Endothelial cell of umbilical vein (primary cell): ENCODE data around the gene ADCY3. TPM values are rescaled to one million over a fixed set of nuclear protein-coding genes. Genes with fewer than 3 reads are reported as not detected.

Experiments
- BruUV-seq: library from RNA; stranded (reverse); fragments of 400-500 nt; replicated peaks from 2 replicates; lab custom pipeline; 2021; lab: Mats Ljungman, UMichigan
- CTCF ChIA-PET: fragments of 300-600, 350-600 bp; sonication (Branson Sonifier 250); formaldehyde crosslinking; loops from one replicate; lab custom pipeline; 2021; ENCODE audit warnings: antibody characterized with exemption, inconsistent platforms; lab: Charles Lee
- POLR2A ChIA-PET: fragments of 300-600, 350-600 bp; sonication (Branson Sonifier 250); formaldehyde crosslinking; loops from one replicate; lab custom pipeline; 2021; ENCODE audit warnings: antibody characterized with exemption, inconsistent platforms; lab: Charles Lee
- DNase-seq: peaks from one replicate; pipeline ENCODE4 v3.0.0-alpha.2; 2011; ENCODE audit warnings: low read depth, low spot score
- FAIRE-seq: peaks from 2 replicates; lab custom pipeline; 2011; peaks lifted over from hg19 to GRCh38; lab: Jason Lieb, UNC
- H2AFZ ChIP-seq: 2 replicates; pipeline ENCODE4 v1.6.0; 2012; ENCODE audit warnings: low read depth, low read length, control low read depth, inconsistent platforms
- H3K27ac ChIP-seq: 2 replicates; pipeline ENCODE4 v1.5.1; 2011; ENCODE audit warnings: low read depth, mild to moderate bottlenecking, control low read depth, low read length, moderate library complexity; ENCODE audit not compliant: insufficient read depth
- H3K27me3 ChIP-seq, 2 experiments: 2 replicates each; pipeline versions ENCODE4 v1.6.0 to v1.6.1; 2011; ENCODE audit warnings: low read length in 2 of 2, mixed read lengths in 1 of 2; ENCODE audit not compliant: control insufficient read depth in 2 of 2, insufficient read depth in 2 of 2
- H3K36me3 ChIP-seq, 2 experiments: 2 replicates in 1 of 2; 3 replicates in 1 of 2; pipeline ENCODE4 v1.5.1; 2011; ENCODE audit warnings: low read length in 2 of 2, mild to moderate bottlenecking in 1 of 2, moderate library complexity in 1 of 2; ENCODE audit not compliant: control insufficient read depth in 2 of 2, insufficient read depth in 2 of 2; ENCODE audit errors: extremely low read depth in 1 of 2
- H3K4me1 ChIP-seq: 3 replicates; pipeline ENCODE4 v1.5.1; 2011; ENCODE audit warnings: mild to moderate bottlenecking, low read length; ENCODE audit not compliant: control insufficient read depth, insufficient read depth; ENCODE audit errors: extremely low read depth
- H3K4me2 ChIP-seq: 2 replicates; pipeline ENCODE4 v1.6.1; 2011; ENCODE audit warnings: low read length, control low read depth, mixed read lengths; ENCODE audit not compliant: insufficient read depth
- H3K4me3 ChIP-seq, 3 experiments: fragments of 200-600 bp in 1 of 3; sonication (generic), shearing (Covaris generic) in 1 of 3; replicated peaks in 1 of 3; 2 replicates each; pipeline ENCODE4 v1.5.1; 2011 to 2016; ENCODE audit warnings: control low read depth in 3 of 3, low read length in 3 of 3, mild to moderate bottlenecking in 2 of 3, inconsistent platforms in 1 of 3, low read depth in 1 of 3, moderate library complexity in 1 of 3; ENCODE audit not compliant: insufficient read depth in 1 of 3
- H3K79me2 ChIP-seq: 2 replicates; pipeline ENCODE4 v1.6.0; 2012; ENCODE audit warnings: low read length, inconsistent platforms; ENCODE audit not compliant: control insufficient read depth, insufficient read depth
- H3K9ac ChIP-seq: replicated peaks from 2 replicates; pipeline ENCODE3; 2011; ENCODE audit warnings: low read length, control low read depth; ENCODE audit not compliant: insufficient read depth; ENCODE audit errors: extremely low read depth
- H3K9me1 ChIP-seq: replicated peaks from 3 replicates; pipeline ENCODE4 v1.6.0; 2011; ENCODE audit warnings: mild to moderate bottlenecking, low read length; ENCODE audit not compliant: control insufficient read depth, insufficient read depth; ENCODE audit errors: extremely low read depth
- H3K9me3 ChIP-seq: replicated peaks from 2 replicates; pipeline ENCODE4 v1.5.1; 2012; ENCODE audit warnings: low read length, inconsistent platforms; ENCODE audit not compliant: control insufficient read depth, insufficient read depth
- H4K20me1 ChIP-seq: replicated peaks from 2 replicates; pipeline ENCODE3; 2011; ENCODE audit warnings: mild to moderate bottlenecking, low read length; ENCODE audit not compliant: control insufficient read depth, insufficient read depth; ENCODE audit errors: extremely low read depth
- CTCF ChIP-seq, 2 donors: IDR thresholded peaks; 1 replicate in 1 of 2; 2 replicates in 1 of 2; pipeline ENCODE4 v1.5.1; 2011; ENCODE audit warnings: low read length in 2 of 2, mild to moderate bottlenecking in 2 of 2, moderate library complexity in 2 of 2, control low read depth in 1 of 2, inconsistent platforms in 1 of 2, low read depth in 1 of 2; ENCODE audit not compliant: insufficient read depth in 1 of 2; ENCODE audit errors: extremely low read depth in 1 of 2
- EZH2 ChIP-seq: IDR thresholded peaks from 2 replicates; pipeline ENCODE4 v1.6.1; 2012; ENCODE audit warnings: borderline replicate concordance, low read depth, mild to moderate bottlenecking, moderate library complexity, low read length, inconsistent platforms; ENCODE audit not compliant: severe bottlenecking
- FOS ChIP-seq: IDR thresholded peaks from 2 replicates; pipeline ENCODE4 v1.6.1; 2011; ENCODE audit warnings: mild to moderate bottlenecking, low read length, moderate library complexity, borderline replicate concordance; ENCODE audit not compliant: insufficient read depth
- GATA2 ChIP-seq: IDR thresholded peaks from 2 replicates; pipeline ENCODE4 v1.7.0; 2011; ENCODE audit warnings: low read depth, mild to moderate bottlenecking, moderate library complexity, mixed read lengths, low read length; ENCODE audit not compliant: insufficient read length, insufficient read depth
- JUN ChIP-seq: IDR thresholded peaks from 2 replicates; pipeline ENCODE4 v1.6.1; 2011; ENCODE audit warnings: borderline replicate concordance, low read depth; ENCODE audit not compliant: insufficient read length, insufficient read depth
- MAX ChIP-seq: IDR thresholded peaks from 2 replicates; pipeline ENCODE4 v1.6.1; 2011; ENCODE audit not compliant: insufficient read depth, insufficient read length
- MYC ChIP-seq: IDR thresholded peaks from one replicate; pipeline ENCODE4 v1.6.1; 2011; ENCODE audit warnings: mild to moderate bottlenecking, low read depth, low read length
- POLR2A ChIP-seq: IDR thresholded peaks from 2 replicates; pipeline ENCODE4 v1.6.1; 2012; ENCODE audit warnings: low read depth, mild to moderate bottlenecking, control low read depth, low read length
- POLR2AphosphoS5 ChIP-seq: IDR thresholded peaks from 2 replicates; pipeline ENCODE4 v1.6.1; 2012; ENCODE audit warnings: low read depth, mild to moderate bottlenecking, control low read depth, low read length, moderate library complexity; ENCODE audit not compliant: insufficient read depth
- dilution Hi-C: fragments of 300-500 bp; cut with MboI; formaldehyde crosslinking; loops from one replicate; pipeline ENCODE4 v1.15.0; 2019; ENCODE audit warnings: low sequenced_read_pairs; ENCODE audit not compliant: extremely low pct_ligation_motif_present
- intact Hi-C: fragments of 100-400 bp; cut with micrococcal nuclease; formaldehyde crosslinking; loops from one replicate; pipeline ENCODE4 v1.10.0; 2022
- polyA plus RNA-seq, 4 experiments: library from polyadenylated mRNA; depleted of rRNA in 3 of 4; stranded (reverse) in 3 of 4; unstranded in 1 of 4; fragments of >200 nt; gene quantifications; 2 replicates each; pipeline versions ENCODE4 v1.2.1 to v1.2.3, GENCODE V29; 2011 to 2012; ENCODE audit warnings: missing spikeins in 1 of 4
- total RNA-seq: library from RNA; stranded (reverse); gene quantifications from 2 replicates; pipeline ENCODE4 v1.2.3, GENCODE V29; 2021

The ADCY3 gene
- total and polyA plus RNA-seq, 2 donors (not counting 3 experiments of a cell fraction or from before 2014, with no cell fraction given), result 54.0 to 61.3 TPM

GRCh38 chr2:24912523-24912922, 7.5 kb downstream of the ADCY3 start:
- TF ChIP-seq FOS, result no peak
- ChIA-PET POLR2A (no interaction called here), CTCF (interaction anchor here (0.6 to 1.1 kb wide), 2 partner anchors 11 to 324 kb away, joined by 3 read pairs; no protein-coding TSS in a partner anchor)
- FAIRE-seq, result no peak
- dilution Hi-C loops, result no loop called here
- Histone ChIP-seq H3K4me3 (no peak overlapping the region), H3K9me1 (no peaks in the 10 kb centered on the region), H2AFZ (no peak overlapping the region), H3K4me1 (no peaks in the 10 kb centered on the region), H3K9me3 (no peaks in the 10 kb centered on the region), H3K79me2 (peaks cover 4% of the 10 kb centered on the region), H3K36me3 (no peaks in the 10 kb centered on the region), H3K27me3 (no peaks in the 10 kb centered on the region), H4K20me1 (no peaks in the 10 kb centered on the region), H3K27ac (no peak overlapping the region), H3K4me2 (no peak overlapping the region), H3K9ac (no peak overlapping the region)
- intact Hi-C loops, result no loop called here
- BruUV-seq, result no TSS peak
- DNase-seq, result no peak

GRCh38 chr2:24910245-24910644, 9.8 kb downstream of the ADCY3 start:
- POLR2A ChIA-PET, result no interaction called here
- H2AFZ ChIP-seq, result no peak overlapping the region
- no peaks in the 10 kb centered on the region for H3K79me2 ChIP-seq
- H3K9ac ChIP-seq, result no peak overlapping the region
- H3K4me1 ChIP-seq, result no peaks in the 10 kb centered on the region
- H3K27ac ChIP-seq, result no peak overlapping the region
- intact Hi-C loops (no loop called here), dilution Hi-C loops (no loop called here)
- H3K36me3 ChIP-seq, result no peaks in the 10 kb centered on the region
- BruUV-seq, result no TSS peak
- no peaks in the 10 kb centered on the region for H3K9me3 ChIP-seq
- no peak overlapping the region for H3K4me2 ChIP-seq
- FAIRE-seq (no peak), DNase-seq (no peak)
- H4K20me1 ChIP-seq, result no peaks in the 10 kb centered on the region
- no peaks in the 10 kb centered on the region for H3K27me3 ChIP-seq
- no peaks in the 10 kb centered on the region for H3K9me1 ChIP-seq
- CTCF ChIA-PET, result interaction anchor here (0.5 to 1.1 kb wide), 2 partner anchors 10 to 30 kb away, joined by 3 to 5 read pairs; no protein-coding TSS in a partner anchor
- no peak overlapping the region for H3K4me3 ChIP-seq
- TF ChIP-seq FOS (no peak), POLR2A (no peak), MAX (no peak), GATA2 (no peak), POLR2AphosphoS5 (no peak), EZH2 (no peak), MYC (no peak), CTCF (IDR thresholded peaks at IDR 0.05; ENCODE audit: extremely low read depth in 1 of 2, insufficient read depth in 1 of 2, low read depth in 1 of 2, low read length in 2 of 2) (no peak), JUN (no peak)
